AG04450 (cell line): ENCODE results near the gene CCDC82. TPM values are rescaled to one million over a fixed set of nuclear protein-coding genes. Genes with fewer than 3 reads are reported as not detected.

Experiments
- CTCF ChIA-PET: fragments of 300-600, 350-600 bp; formaldehyde crosslinking; extraction: SDS; loops from one replicate; lab custom pipeline; 2022; ENCODE audit warnings: antibody characterized with exemption, inconsistent platforms; lab: Charles Lee
- POLR2A ChIA-PET: fragments of 350-600 bp; formaldehyde crosslinking; extraction: SDS; loops from one replicate; lab custom pipeline; 2021; ENCODE audit warnings: antibody characterized with exemption, inconsistent platforms; lab: Yijun Ruan, JAX
- DNase-seq: peaks from one replicate; pipeline ENCODE4 v3.0.0-alpha.2; 2011; ENCODE audit warnings: low read depth, low spot score
- H3K27ac ChIP-seq: one replicate; pipeline ENCODE4 v1.5.1; 2012; ENCODE audit warnings: low read depth, low read length, control low read depth
- H3K27me3 ChIP-seq: one replicate; pipeline ENCODE4 v1.6.0; 2012; ENCODE audit warnings: low read length; ENCODE audit not compliant: control insufficient read depth, insufficient read depth
- H3K4me3 ChIP-seq: 2 replicates; pipeline ENCODE4 v1.5.1; 2011; ENCODE audit warnings: mild to moderate bottlenecking, low read depth, low read length, control low read depth
- H3K9me3 ChIP-seq: 2 replicates; pipeline ENCODE4 v1.5.1; 2012; ENCODE audit warnings: low read length; ENCODE audit not compliant: control insufficient read depth, insufficient read depth
- CTCF ChIP-seq: IDR thresholded peaks from 2 replicates; pipeline ENCODE4 v1.5.1; 2011; ENCODE audit warnings: low read depth, low read length, control low read depth, inconsistent platforms
- polyA plus RNA-seq: library from polyadenylated mRNA; depleted of rRNA; stranded (reverse); fragments of >200 nt; gene quantifications from 2 replicates; pipeline ENCODE4 v1.2.3, GENCODE V29; 2011

Gene CCDC82
- polyA plus RNA-seq, 1 experiment, result 20.4 TPM

GRCh38 chr11:96338910-96339705 lies 50.6 kb downstream of the CCDC82 start:
- Histone ChIP-seq H3K4me3 (peak overlapping the region; percentile 81), H3K27me3 (no peaks in the 10 kb centered on the region), H3K9me3 (no peaks in the 10 kb centered on the region; the same call in 1 of the 2 replicates), H3K27ac (peak overlapping the region; percentile 84)
- no peak for DNase-seq
- ChIA-PET POLR2A (interaction anchor here (1.2 to 1.9 kb wide), 4 partner anchors 14 to 96 kb away, joined by 3 to 7 read pairs (median 5); no protein-coding TSS in a partner anchor), CTCF (interaction anchor here (1.0 to 2.5 kb wide), 7 partner anchors 24 to 503 kb away, joined by 3 to 14 read pairs (median 3); no protein-coding TSS in a partner anchor)
- TF ChIP-seq CTCF, result no peak

- TF ChIP-seq CTCF, result no peak
- no peaks in the 10 kb centered on the region for H3K27me3 ChIP-seq
- ChIA-PET POLR2A (interaction anchor here (1.2 kb wide), 1 partner anchor 74 kb away, joined by 3 read pairs; no protein-coding TSS in a partner anchor), CTCF (interaction anchor here (0.8 to 2.0 kb wide), 5 partner anchors 23 to 502 kb away, joined by 3 to 7 read pairs (median 3); no protein-coding TSS in a partner anchor)
- DNase-seq, result no peak
- H3K9me3 ChIP-seq, result no peaks in the 10 kb centered on the region; the same call in 1 of the 2 replicates
- no peak overlapping the region for H3K27ac ChIP-seq
- peak overlapping the region; percentile 81 for H3K4me3 ChIP-seq
These were observed 51.9 kb downstream of the CCDC82 start for GRCh38 chr11:96337541-96338431.

GRCh38 chr11:96335388-96335787 lies 54.3 kb downstream of the CCDC82 start:
- TF ChIP-seq CTCF, result no peak
- ChIA-PET POLR2A (no interaction called here), CTCF (interaction anchor here (1.1 to 1.4 kb wide), 2 partner anchors 28 to 486 kb away, joined by 3 to 4 read pairs; no protein-coding TSS in a partner anchor)
- Histone ChIP-seq H3K27me3 (no peaks in the 10 kb centered on the region), H3K27ac (no peak overlapping the region), H3K4me3 (no peak overlapping the region), H3K9me3 (no peaks in the 10 kb centered on the region)
- DNase-seq, result no peak

- no peak for DNase-seq
- Histone ChIP-seq H3K27me3 (no peaks in the 10 kb centered on the region), H3K27ac (no peak overlapping the region), H3K9me3 (no peaks in the 10 kb centered on the region), H3K4me3 (no peak overlapping the region)
- CTCF ChIA-PET, result interaction anchor here (0.7 to 1.1 kb wide), 2 partner anchors 8 to 60 kb away, joined by 3 to 4 read pairs; no protein-coding TSS in a partner anchor
- POLR2A ChIA-PET, result no interaction called here
- TF ChIP-seq CTCF, result no peak
These were observed 55.5 kb downstream of the CCDC82 start for GRCh38 chr11:96334219-96334618.
